ENCODE results near the gene IL25.
"Not testable (repeated sequence)": the region's sequence is repeated elsewhere in the genome, so short reads cannot be mapped to it uniquely, and the experiment has no call there.

The IL25 gene

DNA sequence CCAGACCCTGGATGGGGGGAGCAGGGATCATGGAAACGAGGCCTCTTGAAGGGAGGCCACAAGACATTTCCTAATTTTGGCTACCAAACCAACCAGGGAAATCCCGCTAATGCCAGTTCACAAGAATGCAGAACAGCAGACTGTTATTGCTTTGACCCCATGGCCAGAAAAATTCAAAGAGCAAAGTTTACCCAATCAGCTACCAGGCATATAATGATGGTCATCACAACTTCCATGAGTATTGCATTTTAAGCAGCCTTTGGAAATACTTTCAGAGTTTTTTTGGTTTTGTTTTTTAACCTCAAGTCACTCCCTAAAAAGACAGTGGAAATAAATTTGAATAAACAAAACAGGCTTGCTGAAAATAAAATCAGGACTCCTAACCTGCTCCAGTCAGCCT, at the start of gene IL25:
TSS of gene IL25 (plus strand) at position 301 of the 400 bp plus-strand sequence.
- DNase-seq (ENCODE audit: low read depth): no peak

DNA sequence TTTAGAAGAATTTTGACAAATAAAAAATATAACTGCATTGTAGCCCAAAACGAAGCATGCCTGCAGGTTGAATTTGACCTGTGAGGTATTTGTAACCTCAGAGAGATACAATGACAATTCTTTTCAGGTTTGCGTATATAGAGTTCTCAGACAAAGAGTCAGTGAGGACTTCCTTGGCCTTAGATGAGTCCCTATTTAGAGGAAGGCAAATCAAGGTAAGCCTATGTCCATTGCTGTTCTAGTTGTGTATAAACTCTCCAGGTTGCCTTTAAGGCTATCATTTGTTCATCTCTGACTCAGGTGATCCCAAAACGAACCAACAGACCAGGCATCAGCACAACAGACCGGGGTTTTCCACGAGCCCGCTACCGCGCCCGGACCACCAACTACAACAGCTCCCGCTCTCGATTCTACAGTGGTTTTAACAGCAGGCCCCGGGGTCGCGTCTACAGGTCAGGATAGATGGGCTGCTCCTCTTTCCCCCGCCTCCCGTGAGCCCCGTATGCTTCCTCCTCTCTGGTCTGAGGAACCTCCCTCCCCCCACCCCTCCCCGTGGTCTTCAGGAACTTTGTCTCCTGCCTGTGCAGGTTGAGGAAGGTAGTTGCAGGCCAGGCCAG, 48.7 kb upstream of the IL25 start:
- no peak for DNase-seq (ENCODE audit: low read depth)

DNA sequence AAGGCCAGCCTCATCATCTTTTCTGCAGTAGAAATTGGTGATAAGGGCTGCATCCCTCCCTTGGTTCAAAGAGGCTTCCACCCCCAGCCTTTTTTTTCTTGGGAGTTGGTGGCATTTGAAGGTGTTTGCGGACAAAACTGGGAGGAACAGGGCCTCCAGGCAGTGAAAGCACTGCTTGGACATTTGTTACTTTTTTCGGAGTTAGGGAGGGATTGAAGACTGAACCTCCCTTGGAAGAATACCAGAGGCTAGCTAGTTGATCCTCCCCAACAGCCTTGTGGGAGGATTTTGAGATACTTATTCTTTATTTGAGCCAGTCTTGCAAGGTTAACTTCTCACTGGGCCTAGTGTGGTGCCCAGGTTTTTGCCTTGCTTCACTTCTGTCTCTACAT, 48.2 kb upstream of the IL25 start:
- no peak for DNase-seq (ENCODE audit: low read depth)

DNA sequence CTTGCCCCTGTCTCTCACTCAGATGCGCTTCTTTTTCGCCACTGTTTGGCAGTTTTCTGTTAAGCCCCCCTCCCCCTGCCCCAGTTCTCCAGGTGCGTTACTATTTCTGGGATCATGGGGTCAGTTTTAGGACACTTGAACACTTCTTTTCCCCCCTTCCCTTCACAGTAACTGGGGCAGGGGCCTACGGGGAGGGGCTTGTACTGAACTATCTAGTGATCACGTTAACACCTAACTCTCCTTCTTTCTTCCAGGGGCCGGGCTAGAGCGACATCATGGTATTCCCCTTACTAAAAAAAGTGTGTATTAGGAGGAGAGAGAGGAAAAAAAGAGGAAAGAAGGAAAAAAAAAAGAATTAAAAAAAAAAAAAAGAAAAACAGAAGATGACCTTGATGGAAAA, 47.6 kb upstream of the IL25 start:
- DNase-seq (ENCODE audit: low read depth): no peak

DNA sequence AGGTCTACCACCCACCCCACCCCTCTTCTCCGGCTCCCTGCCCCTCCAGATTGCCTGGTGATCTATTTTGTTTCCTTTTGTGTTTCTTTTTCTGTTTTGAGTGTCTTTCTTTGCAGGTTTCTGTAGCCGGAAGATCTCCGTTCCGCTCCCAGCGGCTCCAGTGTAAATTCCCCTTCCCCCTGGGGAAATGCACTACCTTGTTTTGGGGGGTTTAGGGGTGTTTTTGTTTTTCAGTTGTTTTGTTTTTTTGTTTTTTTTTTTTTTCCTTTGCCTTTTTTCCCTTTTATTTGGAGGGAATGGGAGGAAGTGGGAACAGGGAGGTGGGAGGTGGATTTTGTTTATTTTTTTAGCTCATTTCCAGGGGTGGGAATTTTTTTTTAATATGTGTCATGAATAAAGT, 46.9 kb upstream of the IL25 start:
- not testable (repeated sequence) for DNase-seq (ENCODE audit: low read depth)

DNA sequence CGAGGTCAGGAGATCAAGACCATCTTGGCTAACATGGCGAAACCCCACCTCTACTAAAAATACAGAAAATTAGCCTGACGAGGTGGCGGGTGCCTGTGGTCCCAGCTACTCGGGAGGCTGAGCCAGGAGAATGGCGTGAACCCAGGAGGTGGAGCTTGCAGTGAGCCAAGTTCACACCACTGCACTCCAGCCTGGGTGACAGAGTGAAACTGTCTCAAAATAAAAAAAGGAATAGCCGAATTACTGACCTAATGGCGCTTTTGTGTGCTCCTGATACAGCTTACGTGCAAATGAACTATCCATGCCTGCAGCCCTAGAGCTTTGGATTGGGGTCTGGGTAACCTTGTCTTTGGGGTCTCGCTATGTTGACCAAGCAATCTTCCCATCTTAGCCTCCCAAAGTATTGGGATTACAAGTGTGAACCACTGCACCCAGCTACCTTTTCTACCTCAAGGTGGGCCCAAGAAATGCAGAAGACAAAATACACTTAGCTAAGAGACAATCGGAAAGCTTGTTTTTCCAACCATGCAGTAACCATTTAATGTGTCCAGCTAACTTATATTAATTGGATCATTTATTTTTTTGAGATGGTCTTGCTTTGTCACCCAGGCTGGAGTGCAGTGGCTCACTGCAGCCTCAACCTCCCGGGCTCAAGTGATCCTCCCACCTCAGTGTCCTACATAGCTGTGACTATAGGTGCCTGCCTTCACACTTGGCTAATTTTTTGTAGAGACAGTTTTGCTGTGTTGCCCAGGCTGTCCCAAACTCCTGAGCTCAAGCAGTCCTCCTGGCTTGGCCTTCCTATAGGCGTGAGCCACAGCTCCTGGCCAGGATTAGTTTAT, 45.9 kb upstream of the IL25 start:
- DNase-seq (ENCODE audit: low read depth): no peak

DNA sequence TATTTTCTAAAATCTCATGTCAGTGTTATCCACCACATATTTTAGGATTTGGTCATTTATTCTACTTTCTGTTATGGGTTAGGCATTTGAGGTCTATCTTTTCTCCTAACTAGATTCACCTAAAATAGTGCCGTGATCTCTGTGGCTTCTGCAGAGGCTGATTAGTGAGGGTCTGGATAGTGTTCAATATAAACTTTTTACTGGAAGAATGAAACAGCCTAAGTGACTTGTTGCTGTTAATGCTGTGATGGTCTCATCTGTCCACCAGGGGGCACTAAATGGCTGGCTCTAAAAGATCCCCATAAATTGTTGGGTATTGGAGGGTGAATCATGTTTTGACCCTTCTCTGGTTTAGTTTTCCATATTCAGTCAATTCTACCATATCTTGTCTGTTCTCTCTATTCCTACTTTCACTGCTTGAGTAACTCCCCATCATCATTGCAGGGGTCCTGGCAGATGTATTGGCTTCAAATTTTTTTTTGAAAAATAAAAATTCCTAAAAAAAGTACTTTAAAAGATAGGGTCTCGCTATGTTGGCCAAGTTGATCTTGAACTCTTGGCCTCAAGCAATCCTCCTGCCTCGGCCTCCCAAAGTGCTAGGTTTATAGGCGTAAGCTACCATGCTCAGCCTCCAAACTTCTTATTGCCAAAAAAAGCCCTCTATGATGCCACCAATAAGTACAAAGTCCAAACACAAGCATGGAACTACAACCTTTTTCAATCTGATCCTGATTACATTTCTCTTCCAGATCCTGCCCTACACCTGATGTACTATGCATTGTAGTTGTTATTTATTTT, 44.5 kb upstream of the IL25 start:
- DNase-seq (ENCODE audit: low read depth): no peak

DNA sequence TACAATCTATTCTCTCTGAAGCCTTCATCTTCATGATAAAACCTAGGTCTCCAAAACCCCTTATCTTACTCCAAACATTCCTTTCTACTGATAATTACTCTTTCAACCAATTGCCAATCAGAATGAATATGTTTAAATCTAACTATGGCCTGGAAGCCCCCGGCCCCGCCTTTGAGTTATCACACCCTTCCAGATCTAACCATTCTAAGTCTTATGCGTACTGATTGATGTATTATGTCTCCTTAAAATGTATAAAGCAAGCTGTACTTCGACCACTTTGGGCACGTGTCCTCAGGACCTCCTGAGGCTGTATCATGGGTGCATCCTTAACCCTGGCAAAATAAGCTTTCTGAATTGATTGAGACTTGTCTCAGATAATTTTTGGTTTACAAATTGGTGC, 37.0 kb upstream of the IL25 start:
- no peak for DNase-seq (ENCODE audit: low read depth)

DNA sequence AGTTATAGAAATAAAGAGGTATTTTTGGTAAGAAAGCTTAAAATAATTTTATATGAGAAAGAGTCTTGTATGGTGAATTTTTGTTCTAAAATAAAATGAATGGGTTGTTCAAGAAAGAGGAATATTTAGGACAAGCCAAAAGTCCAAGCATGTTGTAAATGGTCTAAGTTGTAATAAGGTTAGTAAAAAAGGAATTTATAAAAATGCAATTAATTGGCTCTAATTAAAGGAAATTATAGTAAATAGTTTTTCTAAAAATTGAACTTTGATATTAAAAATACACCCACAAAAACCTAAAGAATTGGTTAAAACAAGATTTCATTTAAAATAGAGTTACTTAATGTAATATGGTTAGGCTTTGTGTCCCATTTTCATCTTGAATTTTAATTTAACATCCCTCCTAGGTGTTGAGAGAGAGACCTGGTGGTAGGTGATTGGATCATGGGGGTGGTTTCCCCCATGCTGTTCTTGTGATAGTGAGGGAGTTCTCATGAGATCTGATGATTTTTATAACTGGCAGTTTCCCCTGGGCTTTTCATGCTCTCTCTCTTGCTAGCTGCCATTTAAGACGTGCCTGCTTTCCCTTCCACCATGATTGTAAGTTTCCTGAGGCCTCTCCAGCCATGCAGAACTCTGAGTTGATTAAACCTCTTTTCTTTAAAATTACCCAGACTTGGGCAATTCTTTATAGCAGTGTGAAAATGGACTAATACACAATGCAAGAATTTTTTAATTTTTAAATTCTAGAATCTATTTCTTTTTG, 32.9 kb upstream of the IL25 start:
- DNase-seq (ENCODE audit: low read depth): no peak

DNA sequence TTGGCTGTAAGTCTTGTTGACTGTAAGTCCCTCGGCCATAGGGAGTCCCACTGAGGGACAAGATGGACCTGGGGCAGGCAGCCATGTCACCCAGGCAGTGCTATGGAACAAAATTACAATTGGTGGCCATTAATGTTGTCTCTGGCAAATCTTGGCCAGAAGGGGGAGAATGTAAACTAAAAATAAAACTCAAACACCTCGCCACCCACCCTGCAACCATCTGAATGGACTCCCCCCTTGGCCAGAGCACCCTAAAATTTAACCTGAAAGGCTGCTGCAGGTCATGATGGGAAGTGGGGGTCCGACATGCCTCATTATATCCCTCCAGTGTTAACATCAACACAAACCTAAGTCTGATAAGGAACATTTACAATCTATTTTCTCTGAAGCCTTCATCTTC, 28.1 kb upstream of the IL25 start:
- no peak for DNase-seq (ENCODE audit: low read depth)

DNA sequence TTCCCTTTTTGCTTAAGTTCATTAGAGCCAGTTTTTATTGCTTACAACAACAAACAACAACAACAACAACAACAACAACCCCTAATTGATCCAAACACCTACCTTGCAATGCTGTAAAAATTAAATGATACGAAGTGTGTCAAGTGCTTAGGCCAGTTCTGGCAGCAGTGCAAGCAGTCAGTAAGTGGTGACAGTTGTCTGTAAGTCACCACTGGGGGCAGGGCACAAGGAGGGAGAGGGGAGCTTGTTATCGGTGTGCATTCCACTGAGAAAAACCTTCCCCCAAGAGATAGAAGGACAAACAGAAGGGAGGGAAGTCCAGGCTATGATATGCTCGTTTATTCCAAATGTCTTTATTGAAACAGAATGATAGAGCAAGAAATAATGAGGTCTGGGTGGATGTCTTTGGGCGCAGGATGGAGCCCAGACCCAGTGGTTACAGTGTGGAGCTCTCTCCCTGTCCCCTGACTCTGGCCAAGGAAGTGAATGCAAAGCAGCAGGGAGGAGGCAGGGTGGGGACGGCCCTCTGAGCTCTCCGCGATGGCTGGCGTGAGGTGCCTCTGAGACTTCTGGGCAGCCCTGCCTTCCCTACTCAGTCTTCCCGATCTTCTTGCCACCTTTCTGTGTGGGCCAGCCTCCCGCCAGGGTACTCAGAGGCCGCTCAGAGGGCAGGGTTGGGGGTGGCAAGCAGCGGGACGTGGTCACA, 26.5 kb upstream of the IL25 start:
- no peak for DNase-seq (ENCODE audit: low read depth)

DNA sequence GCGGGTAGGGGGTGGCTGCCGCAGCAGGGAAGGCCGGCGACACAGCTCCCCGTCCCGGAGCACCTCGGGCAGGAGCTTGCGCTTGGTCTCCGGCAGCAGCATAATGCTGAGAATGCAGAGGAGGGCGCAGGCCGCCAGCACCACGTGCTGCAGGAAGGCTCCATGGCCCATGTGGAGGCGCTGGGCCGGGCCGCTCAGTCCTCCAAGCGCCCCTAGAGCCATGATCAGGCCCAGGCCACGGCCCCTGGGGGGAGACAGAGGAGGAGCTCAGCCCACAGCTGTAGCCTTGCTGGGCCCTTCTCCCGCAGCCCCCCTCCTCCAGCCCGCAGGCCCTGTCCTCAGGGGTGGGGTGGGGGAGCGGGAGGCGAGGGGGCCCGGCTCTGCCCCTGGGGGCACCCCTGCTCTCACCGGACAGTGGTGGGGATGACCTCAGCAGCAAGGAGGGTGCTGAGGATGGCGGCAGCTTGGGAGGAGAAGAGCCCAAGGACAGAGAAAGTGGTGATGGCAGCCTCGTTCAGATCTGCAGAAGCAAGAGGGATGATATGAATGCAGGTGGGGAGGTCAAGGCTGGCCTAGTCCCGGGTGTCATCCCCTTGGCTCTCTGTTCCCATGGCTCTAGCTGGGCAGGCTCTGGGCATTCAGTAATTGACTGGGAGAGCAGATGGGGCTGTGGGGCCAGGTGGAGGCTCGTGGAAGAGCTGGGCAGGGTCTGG, 25.8 kb upstream of the IL25 start:
- no peak for DNase-seq (ENCODE audit: low read depth)

DNA sequence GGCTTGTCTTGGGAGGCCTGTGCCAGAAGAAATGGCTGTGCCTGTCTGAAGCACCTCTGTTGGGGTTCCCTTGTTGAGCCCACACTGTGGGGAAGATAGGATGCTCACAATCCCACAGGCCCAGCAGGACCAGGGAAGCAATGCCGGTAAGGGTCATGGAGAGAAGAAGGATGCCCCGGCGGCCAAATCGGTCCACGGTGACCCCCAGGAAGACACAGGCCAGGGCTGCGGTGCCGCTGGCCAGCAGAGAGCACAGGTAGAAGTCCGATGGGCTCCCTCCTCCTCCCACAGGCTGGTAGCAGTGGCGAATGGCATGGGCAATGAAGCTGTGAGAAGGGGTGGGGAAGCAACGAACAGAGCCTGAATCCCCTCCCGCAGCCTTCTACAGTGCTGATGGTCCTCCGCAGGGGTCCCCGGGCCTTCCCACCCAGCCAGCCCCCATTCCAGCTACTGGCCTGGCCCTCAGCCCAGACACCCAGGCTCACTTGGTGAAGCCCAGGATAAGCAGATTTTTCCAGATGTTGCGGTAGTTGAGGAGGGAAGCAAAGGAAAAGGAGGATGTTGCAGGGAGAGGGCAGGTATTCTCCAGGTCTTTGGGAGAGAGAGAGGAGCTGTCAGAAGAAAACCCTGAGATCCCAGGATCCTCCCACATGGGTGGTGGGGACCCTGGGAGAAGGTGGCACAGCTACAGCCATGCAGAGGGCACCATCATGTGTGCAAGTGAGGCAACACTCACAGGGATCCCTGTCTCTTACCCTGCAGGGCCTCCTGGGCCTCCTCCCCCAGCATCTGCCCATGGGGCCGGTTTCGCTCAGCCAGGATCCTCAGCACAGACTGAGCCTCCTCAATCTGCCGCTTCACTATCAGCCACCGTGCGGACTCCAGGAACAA, 25.0 kb upstream of the IL25 start:
- DNase-seq (ENCODE audit: low read depth): no peak

DNA sequence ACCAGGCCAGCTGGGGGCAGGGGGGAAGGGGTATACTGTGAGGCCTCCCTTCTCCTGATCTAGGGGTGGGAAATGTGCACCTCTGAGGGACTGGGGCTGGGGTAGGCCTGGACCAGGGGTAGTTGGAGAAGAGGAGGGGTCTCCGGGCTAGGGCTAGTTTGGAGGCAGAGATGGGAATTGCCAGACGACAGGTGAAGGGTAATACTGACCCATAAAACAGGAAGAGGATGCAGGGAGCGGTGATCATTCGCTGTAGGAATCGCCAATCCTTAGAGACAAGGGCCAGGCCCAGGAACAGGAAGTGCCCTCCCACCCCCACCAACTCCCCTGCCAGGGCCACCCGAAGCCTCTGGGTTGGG, 24.3 kb upstream of the IL25 start:
- no peak for DNase-seq (ENCODE audit: low read depth)

DNA sequence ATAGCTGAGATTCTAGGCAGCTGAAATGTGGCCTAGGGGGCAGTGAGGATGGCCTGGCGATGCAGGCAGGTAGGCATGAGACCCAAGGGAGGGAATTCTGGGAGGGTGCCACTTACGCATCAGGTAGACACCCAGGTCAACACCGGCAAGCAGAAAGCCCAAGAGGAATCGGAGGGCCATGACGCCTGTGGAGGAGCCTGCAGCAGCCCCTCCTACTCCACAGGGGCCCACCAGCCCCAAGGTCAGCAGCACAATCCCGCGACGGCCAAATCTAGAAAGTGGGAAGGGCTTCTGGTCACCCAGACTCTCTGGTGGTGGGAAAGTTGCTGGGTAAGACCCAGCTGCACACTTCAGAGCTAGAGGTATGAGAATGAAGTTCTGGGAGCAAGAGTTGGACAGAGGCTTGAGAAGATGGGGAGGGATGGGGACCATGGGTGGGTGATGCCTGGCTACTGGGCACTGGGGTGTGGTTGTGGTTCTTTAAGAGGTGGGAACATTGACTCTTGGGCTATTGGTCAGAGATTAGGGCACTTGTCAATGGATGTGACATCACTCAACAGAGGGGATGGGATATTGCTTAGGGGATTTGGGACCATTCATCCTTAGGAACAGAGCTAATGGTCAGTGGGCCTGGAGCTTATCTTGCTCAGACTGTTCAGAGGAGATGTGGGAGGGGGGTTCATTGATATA, 23.3 kb upstream of the IL25 start:
- DNase-seq (ENCODE audit: low read depth): no peak

DNA sequence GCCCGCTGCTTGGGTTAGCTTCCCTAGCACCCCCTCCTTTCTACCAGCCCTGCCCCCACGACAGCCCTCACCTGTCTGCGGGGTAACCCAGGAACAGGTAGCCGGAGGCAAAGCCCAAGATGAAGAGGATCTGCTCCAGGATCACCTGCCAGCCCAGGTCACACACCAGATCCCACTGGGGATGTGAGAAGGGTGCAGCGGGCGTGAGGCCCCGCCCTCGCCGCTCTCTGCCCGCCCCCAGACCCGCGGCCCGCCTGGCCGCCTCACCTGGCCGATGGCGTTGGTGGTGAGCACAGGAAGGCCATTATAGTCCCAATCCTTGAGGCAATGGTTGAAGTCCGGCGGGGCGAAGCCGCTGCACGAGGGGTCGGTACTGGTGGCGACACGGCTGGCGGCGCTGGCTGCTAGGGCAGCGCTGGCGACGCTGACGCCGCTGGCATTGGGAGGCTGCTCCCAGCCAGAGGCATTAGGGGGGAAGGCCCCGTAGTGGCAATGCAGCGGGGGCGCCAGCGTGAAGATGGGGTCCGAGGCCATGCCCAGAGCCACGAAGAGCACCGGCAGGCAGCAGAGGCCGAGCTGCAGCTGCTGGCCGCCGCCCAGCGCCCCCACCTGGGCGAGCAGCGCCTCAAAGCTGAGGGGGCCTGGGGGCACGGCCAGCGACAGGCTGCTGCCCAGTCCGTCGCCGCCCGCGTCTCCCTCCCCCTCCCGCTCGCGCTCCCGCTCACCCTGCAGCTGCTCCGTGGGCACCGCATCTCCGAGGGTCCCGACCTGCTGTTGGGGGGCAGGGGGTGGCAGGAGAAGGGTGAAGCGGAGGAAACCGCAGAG, 20.7 kb upstream of the IL25 start:
- no peak for DNase-seq (ENCODE audit: low read depth)

DNA sequence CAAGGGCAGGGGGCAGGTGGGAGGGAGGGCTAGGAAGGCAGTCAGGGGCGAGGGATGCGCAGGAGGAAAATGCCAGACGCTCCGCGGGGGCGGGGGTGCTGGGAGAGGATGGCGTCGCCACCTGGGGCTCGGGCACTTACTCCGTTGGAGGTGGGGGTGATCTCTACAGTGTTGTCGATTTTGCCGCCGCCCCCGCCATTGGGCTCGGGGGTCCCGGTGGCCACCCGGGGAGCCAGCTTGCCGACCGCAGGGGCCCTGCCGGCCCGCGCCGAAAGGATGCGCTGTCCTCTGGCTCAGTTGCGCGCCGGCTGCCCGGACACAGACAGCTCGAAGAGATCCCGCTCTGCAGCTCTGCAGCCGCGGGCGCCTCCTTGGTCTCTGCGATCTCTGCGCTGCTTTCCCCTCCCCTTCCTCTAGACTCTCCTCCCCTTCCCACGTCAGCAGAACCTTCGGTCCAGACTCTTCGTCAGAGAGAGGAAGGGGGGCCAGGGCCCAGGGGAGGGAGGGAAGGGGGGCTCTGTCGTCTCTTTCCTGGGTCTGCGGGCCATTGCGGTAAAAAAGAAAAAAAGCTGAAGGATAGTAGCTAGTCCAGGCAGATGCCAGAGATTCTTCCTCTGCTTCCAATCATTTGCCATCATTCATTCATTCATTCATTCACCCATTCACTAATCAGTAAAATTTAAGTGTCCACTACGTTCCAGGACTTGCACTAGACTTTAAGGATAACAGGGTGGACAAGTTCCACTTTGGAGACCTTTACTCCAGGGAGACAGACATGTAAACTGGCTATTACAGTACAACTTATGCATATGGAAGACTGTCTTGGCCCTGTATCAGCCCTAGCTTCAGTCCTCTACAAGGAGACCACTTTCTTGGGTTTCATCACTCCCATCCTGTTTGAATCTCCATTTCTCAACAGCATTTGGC, 19.8 kb upstream of the IL25 start, which contains the start of gene SLC22A17:
TSS of gene SLC22A17 (minus strand) at position 382 of the 927 bp plus-strand sequence.
- peak; percentile 45 for DNase-seq (ENCODE audit: low read depth)

All from CMK (cell line).